Measurements from ENCODE around the gene SETD4.

SETD4 gene

DNA sequence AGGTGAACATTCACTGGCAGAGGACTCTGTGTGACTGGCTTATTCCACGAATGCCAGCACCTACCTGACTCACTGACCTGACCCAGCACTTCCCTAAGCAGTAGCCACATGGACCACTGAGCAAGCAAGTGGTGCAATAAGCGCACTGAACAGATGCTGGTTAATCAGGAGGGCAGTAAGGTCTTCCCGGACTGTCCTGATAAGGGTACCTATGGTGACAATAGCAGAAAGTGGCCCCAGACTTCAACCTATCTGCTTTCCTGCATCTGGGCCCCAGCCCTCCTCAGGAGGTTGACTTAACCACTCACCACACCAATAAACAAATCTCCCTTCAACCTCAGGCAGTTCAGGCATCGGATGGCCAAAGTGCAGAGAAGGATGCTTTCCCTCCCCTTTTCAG is 65.7 kb downstream of the SETD4 start:
- DNase-seq, result no peak
- no peaks in the 10 kb centered on the region for H3K36me3 ChIP-seq (ENCODE audit: insufficient read depth, low read length)
- no peak overlapping the region for H3K4me2 ChIP-seq (ENCODE audit: insufficient read depth, low read length)
- H4K20me1 ChIP-seq (ENCODE audit: insufficient read depth, low read length), result no peaks in the 10 kb centered on the region
- H3K4me1 ChIP-seq (ENCODE audit: insufficient read depth, low read length), result peaks cover 4% of the 10 kb centered on the region; the same call in 1 of the 2 replicates
- TF ChIP-seq, protein P1, sequence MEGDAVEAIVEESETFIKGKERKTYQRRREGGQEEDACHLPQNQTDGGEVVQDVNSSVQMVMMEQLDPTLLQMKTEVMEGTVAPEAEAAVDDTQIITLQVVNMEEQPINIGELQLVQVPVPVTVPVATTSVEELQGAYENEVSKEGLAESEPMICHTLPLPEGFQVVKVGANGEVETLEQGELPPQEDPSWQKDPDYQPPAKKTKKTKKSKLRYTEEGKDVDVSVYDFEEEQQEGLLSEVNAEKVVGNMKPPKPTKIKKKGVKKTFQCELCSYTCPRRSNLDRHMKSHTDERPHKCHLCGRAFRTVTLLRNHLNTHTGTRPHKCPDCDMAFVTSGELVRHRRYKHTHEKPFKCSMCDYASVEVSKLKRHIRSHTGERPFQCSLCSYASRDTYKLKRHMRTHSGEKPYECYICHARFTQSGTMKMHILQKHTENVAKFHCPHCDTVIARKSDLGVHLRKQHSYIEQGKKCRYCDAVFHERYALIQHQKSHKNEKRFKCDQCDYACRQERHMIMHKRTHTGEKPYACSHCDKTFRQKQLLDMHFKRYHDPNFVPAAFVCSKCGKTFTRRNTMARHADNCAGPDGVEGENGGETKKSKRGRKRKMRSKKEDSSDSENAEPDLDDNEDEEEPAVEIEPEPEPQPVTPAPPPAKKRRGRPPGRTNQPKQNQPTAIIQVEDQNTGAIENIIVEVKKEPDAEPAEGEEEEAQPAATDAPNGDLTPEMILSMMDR (IDR thresholded peaks at IDR 0.05; ENCODE audit: borderline replicate concordance, extremely low read depth, low read length, poor library complexity, severe bottlenecking), result no peak
- no peak overlapping the region for H2AFZ ChIP-seq (ENCODE audit: low read depth, low read length)
- H3K4me3 ChIP-seq (ENCODE audit: low read depth in 1 of 2, low read length in 2 of 2), result no peak overlapping the region
- ATAC-seq (ENCODE audit: insufficient read depth, low read depth), result no peak
- no peak overlapping the region for H3K27ac ChIP-seq (ENCODE audit: low read length)
- H3K79me2 ChIP-seq (ENCODE audit: insufficient read depth, low read length), result no peaks in the 10 kb centered on the region
- no peak overlapping the region for H3K9ac ChIP-seq (ENCODE audit: low read depth, low read length)
- no peaks in the 10 kb centered on the region for H3K9me3 ChIP-seq (ENCODE audit: insufficient read depth, low read length, severe bottlenecking)
- peaks cover 11% of the 10 kb centered on the region for H3K27me3 ChIP-seq (ENCODE audit: insufficient read depth, low read length, poor library complexity)

DNA sequence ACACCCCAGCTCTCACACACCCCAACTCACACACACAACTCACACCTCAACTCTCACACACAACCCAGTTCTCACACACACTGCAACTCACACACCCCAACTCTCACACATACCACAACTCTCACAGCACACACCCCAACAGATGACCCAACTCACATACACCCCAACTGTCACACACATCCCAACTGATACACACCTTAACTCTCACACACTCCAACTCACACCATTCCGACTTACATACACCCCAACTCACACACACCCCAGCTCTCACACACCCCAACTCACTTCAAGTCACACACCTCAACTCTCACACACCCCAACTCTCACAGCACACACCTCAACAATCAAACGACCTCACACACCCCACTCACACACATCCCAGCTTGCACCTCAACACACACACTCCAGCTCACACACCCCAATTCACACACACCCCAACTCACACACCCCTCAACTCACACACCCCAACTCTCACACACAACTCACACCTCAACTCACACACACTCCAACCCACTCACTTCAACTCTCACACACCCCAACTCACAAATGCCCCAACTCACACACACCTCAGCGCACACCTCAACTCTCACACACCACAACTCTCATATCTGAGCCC is 66.3 kb downstream of the SETD4 start:
- TF ChIP-seq EZH2 (IDR thresholded peaks at IDR 0.05; ENCODE audit: borderline replicate concordance, low read depth, low read length, severe bottlenecking), result no peak
- TF ChIP-seq, protein P1 (IDR thresholded peaks at IDR 0.05; ENCODE audit: borderline replicate concordance, extremely low read depth, low read length, poor library complexity, severe bottlenecking), result no peak
- Histone ChIP-seq H3K4me2 (ENCODE audit: insufficient read depth, low read length) (no peak overlapping the region), H3K4me3 (ENCODE audit: low read depth in 1 of 2, low read length in 2 of 2) (no peak overlapping the region), H2AFZ (ENCODE audit: low read depth, low read length) (no peak overlapping the region), H3K27me3 (ENCODE audit: insufficient read depth, low read length, poor library complexity) (peaks cover 11% of the 10 kb centered on the region), H4K20me1 (ENCODE audit: insufficient read depth, low read length) (no peaks in the 10 kb centered on the region), H3K9ac (ENCODE audit: low read depth, low read length) (no peak overlapping the region), H3K4me1 (ENCODE audit: insufficient read depth, low read length) (peaks cover 4% of the 10 kb centered on the region; the same call in 1 of the 2 replicates), H3K27ac (ENCODE audit: low read length) (no peak overlapping the region), H3K36me3 (ENCODE audit: insufficient read depth, low read length) (no peaks in the 10 kb centered on the region), H3K79me2 (ENCODE audit: insufficient read depth, low read length) (no peaks in the 10 kb centered on the region), H3K9me3 (ENCODE audit: insufficient read depth, low read length, severe bottlenecking) (no peaks in the 10 kb centered on the region)
- ATAC-seq (ENCODE audit: insufficient read depth, low read depth), result no peak
- DNase-seq, result no peak

DNA sequence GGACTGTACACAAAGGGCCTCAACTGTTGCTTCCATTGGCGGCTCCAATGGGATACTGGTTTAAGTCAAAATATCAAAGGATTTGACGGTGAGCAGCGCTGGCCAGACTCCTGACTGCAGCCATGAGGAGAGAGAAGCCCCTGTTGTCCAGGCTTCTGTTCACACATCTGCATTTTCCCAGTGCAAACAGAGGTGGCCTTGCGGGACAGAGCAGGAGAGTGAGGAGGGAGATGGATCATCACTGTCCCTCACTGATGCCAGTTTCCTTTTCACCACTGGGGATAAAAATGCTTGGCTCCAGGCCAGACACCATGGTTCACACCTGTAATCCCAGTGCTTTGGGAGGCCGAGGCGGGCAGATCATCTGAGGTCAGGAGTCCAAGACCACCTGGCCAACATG is 69.2 kb downstream of the SETD4 start:
- Histone ChIP-seq H3K79me2 (ENCODE audit: insufficient read depth, low read length) (no peaks in the 10 kb centered on the region), H3K27me3 (ENCODE audit: insufficient read depth, low read length, poor library complexity) (peaks cover 4% of the 10 kb centered on the region), H3K9me3 (ENCODE audit: insufficient read depth, low read length, severe bottlenecking) (no peaks in the 10 kb centered on the region), H3K36me3 (ENCODE audit: insufficient read depth, low read length) (no peaks in the 10 kb centered on the region), H3K9ac (ENCODE audit: low read depth, low read length) (no peak overlapping the region), H2AFZ (ENCODE audit: low read depth, low read length) (no peak overlapping the region), H3K27ac (ENCODE audit: low read length) (no peak overlapping the region), H3K4me1 (ENCODE audit: insufficient read depth, low read length) (peaks cover 4% of the 10 kb centered on the region; the same call in 1 of the 2 replicates), H4K20me1 (ENCODE audit: insufficient read depth, low read length) (no peaks in the 10 kb centered on the region; the same call in 1 of the 2 replicates), H3K4me2 (ENCODE audit: insufficient read depth, low read length) (no peak overlapping the region), H3K4me3 (ENCODE audit: low read depth in 1 of 2, low read length in 2 of 2) (no peak overlapping the region)
- DNase-seq (no peak), ATAC-seq (ENCODE audit: insufficient read depth, low read depth) (no peak)
- TF ChIP-seq, protein P1 (IDR thresholded peaks at IDR 0.05; ENCODE audit: borderline replicate concordance, extremely low read depth, low read length, poor library complexity, severe bottlenecking), result no peak
- no peak for TF ChIP-seq EZH2 (IDR thresholded peaks at IDR 0.05; ENCODE audit: borderline replicate concordance, low read depth, low read length, severe bottlenecking)

Measured in DND-41 (cell line).